Sigmoid colon (tissue), 7 donors: ENCODE data around the gene SSTR5. TPM values are rescaled to one million over a fixed set of nuclear protein-coding genes. Genes with fewer than 3 reads are reported as not detected.

ENCODE experiments used
- DNase-seq: peaks from one replicate; pipeline ENCODE4 v3.0.0-alpha.2; 2019
- H3K27ac ChIP-seq, 4 donors: fragments of 200-600 bp; sonication (generic); one replicate each; pipeline ENCODE4 v1.5.1; 2016 to 2019; ENCODE audit warnings: mild to moderate bottlenecking in 1 of 4
- H3K27me3 ChIP-seq, 3 donors: fragments of 200-600 bp; sonication (generic); one replicate each; pipeline ENCODE4 v1.5.1; 2019; ENCODE audit warnings: mild to moderate bottlenecking in 1 of 3
- H3K36me3 ChIP-seq, 4 donors: fragments of 200-600 bp; sonication (generic); one replicate each; pipeline ENCODE4 v1.5.1; 2016 to 2019
- H3K4me1 ChIP-seq, 4 donors: fragments of 200-600 bp; sonication (generic); one replicate each; pipeline ENCODE4 v1.5.1; 2017 to 2019
- H3K4me3 ChIP-seq, 4 donors: fragments of 200-600 bp; sonication (generic); one replicate each; pipeline ENCODE4 v1.5.1; 2017 to 2019; ENCODE audit warnings: mild to moderate bottlenecking in 2 of 4, moderate library complexity in 1 of 4
- H3K9me3 ChIP-seq, 4 donors: fragments of 200-600 bp in 3 of 4; sonication (generic) in 3 of 4; one replicate each; pipeline versions ENCODE4 v1.5.1 to v1.6.1; 2013 to 2019
- CTCF ChIP-seq, 4 experiments: fragments of 450-650 bp in 3 of 4; fragments of 200-600 bp in 1 of 4; IDR thresholded peaks; one replicate each; pipeline ENCODE4 v1.5.1; 2016 to 2019; ENCODE audit warnings: antibody characterized with exemption in 4 of 4, mild to moderate bottlenecking in 3 of 4, moderate library complexity in 2 of 4
- EP300 ChIP-seq, 4 donors: sonication (generic); formaldehyde crosslinking; IDR thresholded peaks; one replicate each; pipeline ENCODE4 v1.6.1; 2017; ENCODE audit warnings: antibody characterized with exemption in 4 of 4
- POLR2A ChIP-seq, 2 donors: fragments of 450-650 bp; IDR thresholded peaks; one replicate each; pipeline ENCODE4 v1.6.1; 2016; ENCODE audit warnings: antibody characterized with exemption in 2 of 2, mild to moderate bottlenecking in 2 of 2, moderate library complexity in 2 of 2
- POLR2AphosphoS5 ChIP-seq, 4 donors: sonication (generic); formaldehyde crosslinking; IDR thresholded peaks; one replicate each; pipeline ENCODE4 v1.6.1; 2017; ENCODE audit warnings: antibody characterized with exemption in 4 of 4
- WGBS, 2 donors: extraction: QIAGEN DNeasy Blood & Tissue Kit; methylation state at CpG; one replicate each; pipeline ENCODE4 v1.1.7; 2013; 5-methylcytosine and 5-hydroxymethylcytosine counted together
- intact Hi-C: fragments of 100-400 bp; cut with DNase I; formaldehyde crosslinking; loops from one replicate; pipeline ENCODE4 v1.15.1; 2023
- polyA plus RNA-seq, 3 donors: library from polyadenylated mRNA; stranded (reverse); fragments of 200-250 nt; gene quantifications; one replicate each; pipeline ENCODE4 v1.2.3, GENCODE V29; 2013
- total RNA-seq, 4 donors: library from RNA; depleted of rRNA; stranded (reverse); fragments of >200 nt; gene quantifications; one replicate each; pipeline ENCODE4 v1.1.0, GENCODE V29; 2016
- donor health status: healthy with polysubstance abuse.
- donor health status: Bipolar disorder and iron deficiency.
- donor health status: healthy.

The SSTR5 gene
- total and polyA plus RNA-seq, 7 donors, result 0.04 TPM; not detected in 6

GRCh38 chr16:1129106-1129960, 56.8 kb downstream of the SSTR5 start:
- Histone ChIP-seq H3K4me1 (peaks cover 0 to 11% (median 5%) of the 10 kb centered on the region in 4 donors), H3K27me3 (no peaks in the 10 kb centered on the region), H3K27ac (no peak overlapping the region), H3K4me3 (no peak overlapping the region), H3K36me3 (no peaks in the 10 kb centered on the region), H3K9me3 (no peaks in the 10 kb centered on the region)
- 88 to 92% methylated on average over 48 of the region's 48 CpGs for WGBS, 2 donors
- intact Hi-C loops, result no loop called here
- no peak for TF ChIP-seq EP300 (IDR thresholded peaks at IDR 0.05)
- no peak for TF ChIP-seq POLR2A (IDR thresholded peaks at IDR 0.05)
- TF ChIP-seq CTCF (IDR thresholded peaks at IDR 0.05), result no peak
- TF ChIP-seq POLR2AphosphoS5 (IDR thresholded peaks at IDR 0.05), result no peak
- DNase-seq, result no peak

- no peak for DNase-seq
- no peaks in the 10 kb centered on the region for H3K36me3 ChIP-seq
- H3K27me3 ChIP-seq, result no peaks in the 10 kb centered on the region
- no peak overlapping the region for H3K27ac ChIP-seq
- TF ChIP-seq CTCF (IDR thresholded peaks at IDR 0.05) (no peak), EP300 (IDR thresholded peaks at IDR 0.05) (no peak), POLR2AphosphoS5 (IDR thresholded peaks at IDR 0.05) (no peak), POLR2A (IDR thresholded peaks at IDR 0.05) (no peak)
- peaks cover 0 to 7% (median 3%) of the 10 kb centered on the region in 4 donors for H3K4me1 ChIP-seq
- intact Hi-C loops, result no loop called here
- WGBS, 2 donors, result 86 to 93% methylated on average over 8 of the region's 8 CpGs
- H3K9me3 ChIP-seq, result no peaks in the 10 kb centered on the region
- H3K4me3 ChIP-seq, result no peak overlapping the region
Measured at GRCh38 chr16:1130382-1130781, 57.8 kb downstream of the SSTR5 start.

Other genes with a start within 250 kb of the SSTR5 start
- gene LMF1, start 101.8 kb upstream of the SSTR5 start, total RNA-seq, result 10 to 100 TPM; 19.9 to 34.1 (median 31.0) TPM
- 10 to 100 TPM in 1 of 3 donors, 1 to 10 TPM in 2; 1.2 to 13.2 (median 1.6) TPM for gene LMF1, start 101.8 kb upstream of the SSTR5 start, polyA plus RNA-seq
- gene SOX8, start 91.0 kb upstream of the SSTR5 start, total RNA-seq, result 1 to 10 TPM in 3 of 4 donors, under 1 TPM in 1; 0.49 to 3.4 (median 3.0) TPM
- 1 to 10 TPM in 1 of 3 donors, under 1 TPM in 1, not detected in 1; under 0.01 to 2.5 TPM for gene SOX8, start 91.0 kb upstream of the SSTR5 start, polyA plus RNA-seq
- not detected for gene C1QTNF8, start 23.5 kb downstream of the SSTR5 start, total RNA-seq
- gene C1QTNF8, start 23.5 kb downstream of the SSTR5 start, polyA plus RNA-seq, result not detected
- gene CACNA1H, start 80.4 kb downstream of the SSTR5 start, total RNA-seq, result 100 to 1,000 TPM in 2 of 4 donors, 10 to 100 TPM in 2; 37.0 to 181 (median 127) TPM
- gene CACNA1H, start 80.4 kb downstream of the SSTR5 start, polyA plus RNA-seq, result 10 to 100 TPM in 1 of 3 donors, 1 to 10 TPM in 1, under 1 TPM in 1; 0.46 to 10.1 (median 1.8) TPM
- gene TPSG1, start 152.5 kb downstream of the SSTR5 start, total RNA-seq, result 1 to 10 TPM in 1 of 4 donors, not detected in 3; 1.4 TPM
- 10 to 100 TPM; 21.5 to 73.9 (median 59.9) TPM for gene TPSG1, start 152.5 kb downstream of the SSTR5 start, polyA plus RNA-seq
- gene TPSB2, start 157.4 kb downstream of the SSTR5 start, total RNA-seq, result 100 to 1,000 TPM in 1 of 4 donors, 10 to 100 TPM in 3; 12.2 to 182 (median 17.6) TPM
- gene TPSB2, start 157.4 kb downstream of the SSTR5 start, polyA plus RNA-seq, result 10 to 100 TPM in 2 of 3 donors, 1 to 10 TPM in 1; 7.9 to 27.6 (median 11.0) TPM
- gene TPSAB1, start 168.0 kb downstream of the SSTR5 start, total RNA-seq, result 100 to 1,000 TPM in 1 of 4 donors, 10 to 100 TPM in 3; 10.2 to 118 (median 17.3) TPM
- gene TPSAB1, start 168.0 kb downstream of the SSTR5 start, polyA plus RNA-seq, result 10 to 100 TPM in 1 of 3 donors, 1 to 10 TPM in 2; 5.1 to 25.2 (median 8.9) TPM
- gene TPSD1, start 183.3 kb downstream of the SSTR5 start, total RNA-seq, result 1 to 10 TPM in 1 of 4 donors, not detected in 3; 5.3 TPM
- gene TPSD1, start 183.3 kb downstream of the SSTR5 start, polyA plus RNA-seq, result 1 to 10 TPM in 1 of 3 donors, under 1 TPM in 1, not detected in 1; 0.71 to 1.2 TPM
- 10 to 100 TPM; 44.0 to 95.3 (median 61.5) TPM for gene UBE2I, start 236.9 kb downstream of the SSTR5 start, total RNA-seq
- 10 to 100 TPM; 38.4 to 85.1 (median 45.3) TPM for gene UBE2I, start 236.9 kb downstream of the SSTR5 start, polyA plus RNA-seq